CD14-positive monocyte (primary cell): ENCODE results near the gene MYO7B. TPM values are rescaled to one million over a fixed set of nuclear protein-coding genes. Genes with fewer than 3 reads are reported as not detected.

ENCODE experiments used
- DNase-seq, 3 donors: peaks; one replicate each; pipeline ENCODE4 v3.0.0-alpha.2; 2011 to 2022
- H2AFZ ChIP-seq: 2 replicates; pipeline ENCODE4 v1.6.0; 2012; ENCODE audit warnings: mild to moderate bottlenecking, low read depth, low read length, inconsistent platforms; ENCODE audit not compliant: insufficient read depth, poor library complexity, severe bottlenecking
- H3K27ac ChIP-seq, 2 donors: 1 replicate in 1 of 2; 2 replicates in 1 of 2; pipeline ENCODE4 v1.5.1; 2012 to 2013; ENCODE audit warnings: low read length in 2 of 2, control low read depth in 1 of 2, inconsistent platforms in 1 of 2, low read depth in 1 of 2, mild to moderate bottlenecking in 1 of 2
- H3K27me3 ChIP-seq, 2 donors: one replicate each; pipeline versions ENCODE4 v1.6.0 to v1.6.1; 2011 to 2013; ENCODE audit warnings: low read length in 2 of 2; ENCODE audit not compliant: control insufficient read depth in 2 of 2, insufficient read depth in 2 of 2
- H3K36me3 ChIP-seq, 2 donors: replicated peaks in 1 of 2; 1 replicate in 1 of 2; 2 replicates in 1 of 2; pipeline versions ENCODE4 v1.5.1 to v1.6.1; 2012 to 2013; ENCODE audit warnings: low read length in 2 of 2, control low read depth in 1 of 2, inconsistent platforms in 1 of 2, mild to moderate bottlenecking in 1 of 2; ENCODE audit not compliant: insufficient read depth in 2 of 2, control insufficient read depth in 1 of 2
- H3K4me1 ChIP-seq, 2 donors: 1 replicate in 1 of 2; 2 replicates in 1 of 2; pipeline versions ENCODE4 v1.5.1 to v1.6.1; 2012 to 2013; ENCODE audit warnings: low read length in 2 of 2, control low read depth in 1 of 2, inconsistent platforms in 1 of 2, mild to moderate bottlenecking in 1 of 2, moderate library complexity in 1 of 2; ENCODE audit not compliant: insufficient read depth in 2 of 2, control insufficient read depth in 1 of 2
- H3K4me2 ChIP-seq: replicated peaks from 2 replicates; pipeline ENCODE3; 2012; ENCODE audit warnings: low read length, moderate library complexity, mild to moderate bottlenecking; ENCODE audit not compliant: poor library complexity, severe bottlenecking; ENCODE audit errors: extremely low read depth
- H3K4me3 ChIP-seq, 3 experiments: fragments of 200-600 bp in 1 of 3; sonication (generic) in 1 of 3; replicated peaks in 1 of 3; 1 replicate in 2 of 3; 2 replicates in 1 of 3; pipeline ENCODE4 v1.5.1; 2011 to 2013; ENCODE audit warnings: low read length in 3 of 3, mild to moderate bottlenecking in 3 of 3, control low read depth in 2 of 3, low read depth in 2 of 3, inconsistent platforms in 1 of 3, moderate library complexity in 1 of 3
- H3K79me2 ChIP-seq: 2 replicates; pipeline ENCODE4 v1.6.0; 2012; ENCODE audit warnings: mild to moderate bottlenecking, control low read depth, inconsistent platforms, low read length, moderate library complexity; ENCODE audit not compliant: insufficient read depth
- H3K9ac ChIP-seq: 2 replicates; pipeline ENCODE4 v1.6.0; 2017; ENCODE audit warnings: low read length, mild to moderate bottlenecking; ENCODE audit not compliant: insufficient read depth, poor library complexity, severe bottlenecking
- H3K9me3 ChIP-seq, 2 donors: replicated peaks in 1 of 2; 1 replicate in 1 of 2; 2 replicates in 1 of 2; pipeline versions ENCODE4 v1.5.1 to v1.6.1; 2012 to 2013; ENCODE audit warnings: low read length in 2 of 2, control low read depth in 1 of 2; ENCODE audit not compliant: control insufficient read depth in 1 of 2, insufficient read depth in 1 of 2
- H4K20me1 ChIP-seq: 2 replicates; pipeline ENCODE4 v1.6.0; 2012; ENCODE audit warnings: mild to moderate bottlenecking, low read length, control low read depth, moderate library complexity; ENCODE audit not compliant: insufficient read depth
- H3K27ac Mint-ChIP-seq, 7 donors: one replicate each; pipeline ENCODE4 v1.8.0; 2020; ENCODE audit warnings: mild to moderate bottlenecking in 7 of 7, mixed read lengths in 7 of 7, moderate library complexity in 6 of 7, inconsistent platforms in 2 of 7
- H3K27me3 Mint-ChIP-seq, 3 donors: one replicate each; pipeline ENCODE4 v1.8.0; 2021 to 2022; ENCODE audit warnings: low read depth in 3 of 3, mild to moderate bottlenecking in 3 of 3, mixed read lengths in 3 of 3, moderate library complexity in 3 of 3, inconsistent platforms in 1 of 3
- H3K36me3 Mint-ChIP-seq, 2 donors: one replicate each; pipeline ENCODE4 v1.8.0; 2020; ENCODE audit warnings: mixed read lengths in 2 of 2, inconsistent platforms in 1 of 2, mild to moderate bottlenecking in 1 of 2
- H3K4me1 Mint-ChIP-seq: one replicate; pipeline ENCODE4 v1.8.0; 2020; ENCODE audit warnings: mild to moderate bottlenecking, mixed read lengths
- H3K4me3 Mint-ChIP-seq, 2 donors: one replicate each; pipeline ENCODE4 v1.8.0; 2020; ENCODE audit warnings: mild to moderate bottlenecking in 2 of 2, mixed read lengths in 2 of 2, moderate library complexity in 1 of 2
- H3K9me3 Mint-ChIP-seq, 7 donors: one replicate each; pipeline ENCODE4 v1.8.0; 2020 to 2022; ENCODE audit warnings: mixed read lengths in 7 of 7, mild to moderate bottlenecking in 6 of 7, moderate library complexity in 6 of 7, inconsistent platforms in 2 of 7
- WGBS: methylation state at CpG from one replicate; pipeline ENCODE4 v1.1.5; 2013; ENCODE audit warnings: missing lambda C conversion rate; ENCODE audit not compliant: insufficient coverage; 5-methylcytosine and 5-hydroxymethylcytosine counted together
- intact Hi-C, 2 donors: fragments of 100-400 bp; cut with micrococcal nuclease; formaldehyde crosslinking; loops; one replicate each; pipeline versions ENCODE4 v1.15.0 to v1.15.1; 2023
- polyA plus RNA-seq, 3 donors: library from polyadenylated mRNA; depleted of rRNA in 1 of 3; unstranded in 2 of 3; stranded (reverse) in 1 of 3; fragments of 300-500 nt in 2 of 3; fragments of >200 nt in 1 of 3; fragmentation: Illumina TruSeq in 2 of 3; gene quantifications; 1 replicate in 2 of 3; 2 replicates in 1 of 3; pipeline ENCODE4 v1.2.3, GENCODE V29; 2012 to 2021
- TF ChIP-seq, protein P1 (sequence below): fragments of 200-600 bp; IDR thresholded peaks from one replicate; pipeline ENCODE4 v1.8.0; 2022; ENCODE audit warnings: antibody characterized with exemption, mild to moderate bottlenecking

MYO7B gene
- polyA plus RNA-seq, 3 donors: 7.3 to 9.8 (median 9.0) TPM

DNA sequence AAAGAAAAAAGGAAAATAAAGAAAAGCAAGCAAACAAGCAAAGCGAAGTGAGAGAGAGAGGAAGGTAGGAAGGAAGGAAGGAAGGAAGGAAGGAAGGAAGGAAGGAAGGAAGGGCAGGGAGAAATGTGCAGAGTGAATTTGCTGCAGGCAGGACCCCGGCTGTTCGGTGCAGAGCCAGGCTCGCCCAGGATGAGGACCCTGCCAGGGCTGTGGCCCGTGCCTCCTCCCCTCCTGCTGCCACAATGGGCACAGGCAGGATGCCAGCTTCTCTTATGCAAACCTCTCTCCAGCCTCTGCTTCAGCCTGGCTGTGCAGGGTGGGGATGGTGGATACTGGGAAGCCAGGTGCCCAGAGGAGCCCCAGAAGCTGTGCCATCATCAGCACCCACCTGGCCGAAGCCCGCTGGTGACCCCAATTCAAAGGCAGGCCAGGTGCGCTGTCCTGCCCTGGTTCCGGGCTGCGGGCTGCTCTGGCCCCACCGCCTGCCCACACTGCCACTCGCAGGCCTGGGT is 113.7 kb downstream of the MYO7B start:
- intact Hi-C loops: loop anchor here (2.0 kb wide), 1 partner anchor 58 kb away; no protein-coding TSS in a partner anchor
- Mint-ChIP-seq H3K4me1 (peaks cover 29% of the 10 kb centered on the region), H3K27ac (no peak overlapping the region), H3K36me3 (no peaks in the 10 kb centered on the region), H3K9me3 (no peaks in the 10 kb centered on the region), H3K4me3 (no peak overlapping the region), H3K27me3 (peaks cover 2 to 9% (median 7%) of the 10 kb centered on the region in 3 donors)
- no peak for DNase-seq
- Histone ChIP-seq H3K4me2 (no peak overlapping the region), H3K27me3 (no peaks in the 10 kb centered on the region), H3K9ac (no peak overlapping the region), H3K4me3 (peak overlapping the region in 1 of 3 experiments; percentile 3), H2AFZ (peak overlapping the region; percentile 61), H3K36me3 (no peaks in the 10 kb centered on the region), H4K20me1 (no peaks in the 10 kb centered on the region), H3K27ac (no peak overlapping the region), H3K79me2 (no peaks in the 10 kb centered on the region), H3K9me3 (no peaks in the 10 kb centered on the region), H3K4me1 (peaks cover 17 to 23% of the 10 kb centered on the region in 2 donors)
- 77% methylated on average over 6 of the region's 12 CpGs for WGBS
- TF ChIP-seq, protein P1, sequence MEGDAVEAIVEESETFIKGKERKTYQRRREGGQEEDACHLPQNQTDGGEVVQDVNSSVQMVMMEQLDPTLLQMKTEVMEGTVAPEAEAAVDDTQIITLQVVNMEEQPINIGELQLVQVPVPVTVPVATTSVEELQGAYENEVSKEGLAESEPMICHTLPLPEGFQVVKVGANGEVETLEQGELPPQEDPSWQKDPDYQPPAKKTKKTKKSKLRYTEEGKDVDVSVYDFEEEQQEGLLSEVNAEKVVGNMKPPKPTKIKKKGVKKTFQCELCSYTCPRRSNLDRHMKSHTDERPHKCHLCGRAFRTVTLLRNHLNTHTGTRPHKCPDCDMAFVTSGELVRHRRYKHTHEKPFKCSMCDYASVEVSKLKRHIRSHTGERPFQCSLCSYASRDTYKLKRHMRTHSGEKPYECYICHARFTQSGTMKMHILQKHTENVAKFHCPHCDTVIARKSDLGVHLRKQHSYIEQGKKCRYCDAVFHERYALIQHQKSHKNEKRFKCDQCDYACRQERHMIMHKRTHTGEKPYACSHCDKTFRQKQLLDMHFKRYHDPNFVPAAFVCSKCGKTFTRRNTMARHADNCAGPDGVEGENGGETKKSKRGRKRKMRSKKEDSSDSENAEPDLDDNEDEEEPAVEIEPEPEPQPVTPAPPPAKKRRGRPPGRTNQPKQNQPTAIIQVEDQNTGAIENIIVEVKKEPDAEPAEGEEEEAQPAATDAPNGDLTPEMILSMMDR: no peak

DNA sequence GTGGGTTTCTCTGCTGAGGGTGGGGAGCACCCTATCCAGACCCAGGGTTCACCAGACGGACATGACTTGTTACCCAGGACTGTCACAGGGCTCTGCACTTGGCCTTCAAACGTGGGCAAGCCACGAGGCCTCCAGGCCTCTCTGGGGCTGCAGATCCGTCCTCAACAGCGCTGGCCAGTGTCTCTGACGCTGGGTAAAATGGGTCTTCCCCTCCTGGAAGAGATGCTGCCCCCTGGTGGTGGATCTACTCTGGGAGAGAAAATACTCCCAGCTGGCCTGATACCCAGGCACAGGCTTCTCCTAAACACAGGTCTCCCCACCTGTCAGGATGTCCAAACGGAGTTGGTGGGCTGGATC is 114.2 kb downstream of the MYO7B start:
- H3K36me3 Mint-ChIP-seq: no peaks in the 10 kb centered on the region
- no peak overlapping the region for H3K4me2 ChIP-seq

More for the DNA sequence above, 114.2 kb downstream of the MYO7B start:
- no peak overlapping the region for H3K4me3 ChIP-seq
- no peaks in the 10 kb centered on the region for H3K9me3 ChIP-seq
- Mint-ChIP-seq H3K4me1 (peaks cover 29% of the 10 kb centered on the region), H3K27me3 (peaks cover 2 to 9% (median 7%) of the 10 kb centered on the region in 3 donors), H3K27ac (peak overlapping the region in 2 of 7 donors; percentile 26 to 36), H3K4me3 (peak overlapping the region in 1 of 2 donors; percentile 34), H3K9me3 (no peaks in the 10 kb centered on the region)
- H3K27ac ChIP-seq: no peak overlapping the region
- H3K27me3 ChIP-seq: no peaks in the 10 kb centered on the region
- TF ChIP-seq, protein P1: peak; percentile 88
- H3K79me2 ChIP-seq: no peaks in the 10 kb centered on the region
- peak overlapping the region; percentile 61 for H2AFZ ChIP-seq
- peaks cover 17 to 23% of the 10 kb centered on the region in 2 donors for H3K4me1 ChIP-seq
- no peaks in the 10 kb centered on the region for H3K36me3 ChIP-seq
- WGBS: 9% methylated on average over 7 of the region's 7 CpGs
- H4K20me1 ChIP-seq: no peaks in the 10 kb centered on the region
- peak; percentile 80 to 84 (median 84) for DNase-seq
- H3K9ac ChIP-seq: no peak overlapping the region
- intact Hi-C loops: loop anchor here (2.0 kb wide), 1 partner anchor 59 kb away; no protein-coding TSS in a partner anchor
